ENCODE data around the gene ENO2. TPM values are rescaled to one million over a fixed set of nuclear protein-coding genes. Genes with fewer than 3 reads are reported as not detected.
A peak's percentile ranks its signal among the peaks of the same experiment; 100 is the strongest.

Gene ENO2
- total and polyA plus RNA-seq, 5 donors, result 17.8 to 42.1 (median 34.6) TPM

- Histone ChIP-seq H3K9me3 (ENCODE audit: control insufficient read depth, low read length) (no peaks in the 10 kb centered on the region), H3K27ac (ENCODE audit: low read length) (peak overlapping the region; percentile 100), H3K4me1 (ENCODE audit: control insufficient read depth, insufficient read depth, low read length) (peaks cover 18% of the 10 kb centered on the region), H3K27me3 (ENCODE audit: control insufficient read depth, insufficient read depth) (no peaks in the 10 kb centered on the region), H3K4me3 (ENCODE audit: low read length) (peak overlapping the region; percentile 12)
- ATAC-seq (peak; percentile 69 to 74), DNase-seq (peak; percentile 80 to 92 (median 91))
- WGBS, result 9% methylated on average over 8 of the region's 8 CpGs
- intact Hi-C loops (cut with DNase I), result loop anchor here in 1 of 4 donors (2.0 kb wide), 2 partner anchors 19 to 43 kb away; partner anchors contain the start of gene C12orf57
Measured at GRCh38 chr12:6925540-6926279, 11.3 kb downstream of the ENO2 start.

- H3K4me3 ChIP-seq (ENCODE audit: low read length), result peak within 1 kb of the TSS; percentile 99
- H3K27me3 ChIP-seq (ENCODE audit: control insufficient read depth, insufficient read depth), result no peaks in the 10 kb centered on the region
- no peaks in the 10 kb centered on the region for H3K9me3 ChIP-seq (ENCODE audit: control insufficient read depth, low read length)
- ATAC-seq, result peak; percentile 56 to 70
- H3K4me1 ChIP-seq (ENCODE audit: control insufficient read depth, insufficient read depth, low read length), result peaks cover 18% of the 10 kb centered on the region
- WGBS, result under 1% methylated on average over 66 of the region's 66 CpGs
- intact Hi-C loops (cut with DNase I), result loop anchor here in 1 of 4 donors (2.0 kb wide), 1 partner anchor 17 kb away; the partner anchor contains the start of gene C12orf57
- peak within 1 kb of the TSS; percentile 100 for H3K27ac ChIP-seq (ENCODE audit: low read length)
- DNase-seq, result peak; percentile 87 to 95 (median 93)
Measured at GRCh38 chr12:6927379-6928021, 13.1 kb downstream of the ENO2 start, which contains the start of gene ATN1. Gene ATN1 (plus strand): TSS chr12:6927959. CDS start chr12:6934002, 6,043 bp downstream.

- Histone ChIP-seq H3K4me1 (ENCODE audit: control insufficient read depth, insufficient read depth, low read length) (peaks cover 18% of the 10 kb centered on the region), H3K9me3 (ENCODE audit: control insufficient read depth, low read length) (no peaks in the 10 kb centered on the region), H3K4me3 (ENCODE audit: low read length) (peak overlapping the region; percentile 99), H3K27ac (ENCODE audit: low read length) (peak overlapping the region; percentile 100), H3K27me3 (ENCODE audit: control insufficient read depth, insufficient read depth) (no peaks in the 10 kb centered on the region)
- intact Hi-C loops (cut with DNase I), result no loop called here
- no peak for ATAC-seq
- WGBS, result under 1% methylated on average over 60 of the region's 79 CpGs
- DNase-seq, result peak in 2 of 3 donors; percentile 48 to 72
Measured at GRCh38 chr12:6928022-6928702, 13.8 kb downstream of the ENO2 start.

- Histone ChIP-seq H3K4me3 (ENCODE audit: low read length) (peak overlapping the region; percentile 99), H3K27ac (ENCODE audit: low read length) (peak overlapping the region; percentile 49), H3K4me1 (ENCODE audit: control insufficient read depth, insufficient read depth, low read length) (peaks cover 18% of the 10 kb centered on the region), H3K27me3 (ENCODE audit: control insufficient read depth, insufficient read depth) (no peaks in the 10 kb centered on the region), H3K9me3 (ENCODE audit: control insufficient read depth, low read length) (no peaks in the 10 kb centered on the region)
- ATAC-seq, result no peak
- WGBS, result 4% methylated on average over 19 of the region's 19 CpGs
- peak in 2 of 3 donors; percentile 25 to 47 for DNase-seq
- intact Hi-C loops (cut with DNase I), result no loop called here
Measured at GRCh38 chr12:6928703-6929407, 14.5 kb downstream of the ENO2 start.

- DNase-seq (peak in 2 of 3 donors; percentile 39), ATAC-seq (no peak)
- Histone ChIP-seq H3K4me3 (ENCODE audit: low read length) (peak overlapping the region; percentile 99), H3K4me1 (ENCODE audit: control insufficient read depth, insufficient read depth, low read length) (peaks cover 18% of the 10 kb centered on the region), H3K9me3 (ENCODE audit: control insufficient read depth, low read length) (no peaks in the 10 kb centered on the region), H3K27me3 (ENCODE audit: control insufficient read depth, insufficient read depth) (no peaks in the 10 kb centered on the region), H3K27ac (ENCODE audit: low read length) (peak overlapping the region; percentile 49)
- intact Hi-C loops (cut with DNase I), result no loop called here
- WGBS, result 40% methylated on average over 7 of the region's 7 CpGs
Measured at GRCh38 chr12:6929466-6930452, 15.4 kb downstream of the ENO2 start.

- ATAC-seq (no peak), DNase-seq (no peak)
- no peak overlapping the region for H3K4me3 ChIP-seq (ENCODE audit: low read length)
- peaks cover 13% of the 10 kb centered on the region for H3K4me1 ChIP-seq (ENCODE audit: control insufficient read depth, insufficient read depth, low read length)
- no peak overlapping the region for H3K27ac ChIP-seq (ENCODE audit: low read length)
- 42% methylated on average over 1 of the region's 1 CpG for WGBS
- H3K9me3 ChIP-seq (ENCODE audit: control insufficient read depth, low read length), result no peaks in the 10 kb centered on the region
- intact Hi-C loops (cut with DNase I), result no loop called here
- no peaks in the 10 kb centered on the region for H3K27me3 ChIP-seq (ENCODE audit: control insufficient read depth, insufficient read depth)
Measured at GRCh38 chr12:6932766-6933165, 18.4 kb downstream of the ENO2 start.

GRCh38 chr12:6934110-6934509 lies 19.7 kb downstream of the ENO2 start:
- Histone ChIP-seq H3K9me3 (ENCODE audit: control insufficient read depth, low read length) (no peaks in the 10 kb centered on the region), H3K4me3 (ENCODE audit: low read length) (no peak overlapping the region), H3K27me3 (ENCODE audit: control insufficient read depth, insufficient read depth) (no peaks in the 10 kb centered on the region), H3K27ac (ENCODE audit: low read length) (peak overlapping the region; percentile 73), H3K4me1 (ENCODE audit: control insufficient read depth, insufficient read depth, low read length) (peaks cover 15% of the 10 kb centered on the region)
- ATAC-seq, result peak; percentile 3 to 45
- 18% methylated on average over 8 of the region's 8 CpGs for WGBS
- peak; percentile 72 to 83 (median 81) for DNase-seq
- intact Hi-C loops (cut with DNase I), result no loop called here

- intact Hi-C loops (cut with DNase I), result no loop called here
Measured at GRCh38 chr12:6935371-6936193, 21.2 kb downstream of the ENO2 start.

GRCh38 chr12:6936194-6936635 lies 21.8 kb downstream of the ENO2 start:
- Histone ChIP-seq H3K4me3 (ENCODE audit: low read length) (no peak overlapping the region), H3K27ac (ENCODE audit: low read length) (no peak overlapping the region), H3K27me3 (ENCODE audit: control insufficient read depth, insufficient read depth) (no peaks in the 10 kb centered on the region), H3K4me1 (ENCODE audit: control insufficient read depth, insufficient read depth, low read length) (peaks cover 5% of the 10 kb centered on the region), H3K9me3 (ENCODE audit: control insufficient read depth, low read length) (no peaks in the 10 kb centered on the region)
- 81% methylated on average over 3 of the region's 3 CpGs for WGBS
- ATAC-seq, result no peak
- peak in 1 of 3 donors; percentile 25 for DNase-seq
- intact Hi-C loops (cut with DNase I), result no loop called here

More at GRCh38 chr12:6935371-6936193, 21.2 kb downstream of the ENO2 start:
- peaks cover 5% of the 10 kb centered on the region for H3K4me1 ChIP-seq (ENCODE audit: control insufficient read depth, insufficient read depth, low read length)
- no peaks in the 10 kb centered on the region for H3K27me3 ChIP-seq (ENCODE audit: control insufficient read depth, insufficient read depth)
- no peaks in the 10 kb centered on the region for H3K9me3 ChIP-seq (ENCODE audit: control insufficient read depth, low read length)
- peak; percentile 31 to 62 (median 61) for DNase-seq
- H3K4me3 ChIP-seq (ENCODE audit: low read length), result no peak overlapping the region
- ATAC-seq, result no peak
- H3K27ac ChIP-seq (ENCODE audit: low read length), result no peak overlapping the region
- WGBS, result 43% methylated on average over 14 of the region's 14 CpGs
